ENCODE data around the gene CHST5.

CHST5 gene

DNA sequence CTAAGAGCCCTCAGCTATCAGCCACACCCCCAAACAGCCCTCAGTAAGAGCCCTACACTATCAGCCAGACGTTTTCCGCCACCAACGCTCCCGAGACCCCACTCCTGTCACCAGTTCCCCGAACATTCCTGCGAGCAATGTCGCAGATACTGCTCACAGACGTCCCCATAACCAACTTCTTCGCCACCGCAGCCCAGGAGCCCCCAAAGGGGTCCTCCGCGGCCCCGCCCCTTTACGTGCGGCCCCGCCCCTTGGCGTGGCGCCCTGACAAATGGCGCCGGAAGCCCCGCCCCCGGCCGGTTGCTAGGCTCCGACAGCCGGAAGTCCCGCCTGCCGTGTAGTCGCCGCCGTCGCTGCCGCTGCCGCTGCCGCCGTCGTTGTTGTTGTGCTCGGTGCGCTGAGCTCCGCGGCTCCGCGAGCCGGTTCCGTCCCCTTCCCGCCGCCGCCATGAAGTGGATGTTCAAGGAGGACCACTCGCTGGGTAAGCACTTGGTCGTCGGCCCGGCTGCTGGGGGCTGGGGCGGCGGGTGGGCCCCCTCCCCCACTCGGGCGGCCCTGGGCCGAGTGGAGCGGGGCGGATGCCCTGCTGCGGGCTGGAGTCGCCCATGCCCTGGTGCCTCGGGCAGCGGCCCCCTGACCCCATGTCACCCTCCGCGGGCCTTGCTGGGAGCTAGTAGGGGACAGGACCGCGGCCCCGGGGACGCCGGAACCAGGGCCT, 30.3 kb upstream of the CHST5 start, which contains the start of gene GABARAPL2:
Gene GABARAPL2, plus strand, starts transcription at position 340 of the 718 bp plus-strand sequence. Its CDS starts 108 bp downstream, at position 448.
- peak within 1 kb of the TSS; percentile 86 for H3K4me3 ChIP-seq (ENCODE audit: control insufficient read depth, low read depth, low read length)
- TF ChIP-seq CTCF (IDR thresholded peaks at IDR 0.05; ENCODE audit: control insufficient read depth, insufficient read depth, low read depth, low read length, missing control alignments) = no peak
- DNase-seq (ENCODE audit: low read depth) = no peak

DNA sequence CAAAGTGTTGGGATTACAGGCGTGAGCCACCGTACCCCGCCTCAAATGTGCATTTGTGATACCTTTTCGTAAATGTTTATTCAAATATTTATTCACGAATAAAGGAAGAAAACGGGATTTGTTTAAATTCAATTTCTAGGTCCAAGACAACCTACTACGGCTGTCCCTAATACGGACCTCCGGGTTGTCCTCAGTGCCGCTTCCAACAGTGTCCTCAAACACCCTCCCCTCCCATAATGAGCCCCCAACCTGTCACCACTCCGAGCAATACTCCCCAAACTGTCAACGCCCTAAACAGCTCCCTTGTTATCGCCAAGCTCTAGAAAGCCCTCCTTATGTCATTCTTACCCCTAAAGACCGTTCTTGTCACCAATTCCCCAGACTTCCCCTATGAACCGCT, 29.7 kb upstream of the CHST5 start:
- no peak for DNase-seq (ENCODE audit: low read depth)
- no peak for TF ChIP-seq CTCF (IDR thresholded peaks at IDR 0.05; ENCODE audit: control insufficient read depth, insufficient read depth, low read depth, low read length, missing control alignments)
- H3K4me3 ChIP-seq (ENCODE audit: control insufficient read depth, low read depth, low read length) = peak overlapping the region; percentile 86

GRCh38 chr16:75559564-75560372, 23.9 kb upstream of the CHST5 start:
- no peak for DNase-seq (ENCODE audit: low read depth)
- no peak overlapping the region for H3K4me3 ChIP-seq (ENCODE audit: control insufficient read depth, low read depth, low read length)
- TF ChIP-seq CTCF (IDR thresholded peaks at IDR 0.05; ENCODE audit: control insufficient read depth, insufficient read depth, low read depth, low read length, missing control alignments) = no peak

- H3K4me3 ChIP-seq (ENCODE audit: control insufficient read depth, low read depth, low read length) = no peak overlapping the region
- TF ChIP-seq CTCF (IDR thresholded peaks at IDR 0.05; ENCODE audit: control insufficient read depth, insufficient read depth, low read depth, low read length, missing control alignments) = no peak
- DNase-seq (ENCODE audit: low read depth) = no peak
These were observed 23.0 kb upstream of the CHST5 start for GRCh38 chr16:75558846-75559401.

DNA sequence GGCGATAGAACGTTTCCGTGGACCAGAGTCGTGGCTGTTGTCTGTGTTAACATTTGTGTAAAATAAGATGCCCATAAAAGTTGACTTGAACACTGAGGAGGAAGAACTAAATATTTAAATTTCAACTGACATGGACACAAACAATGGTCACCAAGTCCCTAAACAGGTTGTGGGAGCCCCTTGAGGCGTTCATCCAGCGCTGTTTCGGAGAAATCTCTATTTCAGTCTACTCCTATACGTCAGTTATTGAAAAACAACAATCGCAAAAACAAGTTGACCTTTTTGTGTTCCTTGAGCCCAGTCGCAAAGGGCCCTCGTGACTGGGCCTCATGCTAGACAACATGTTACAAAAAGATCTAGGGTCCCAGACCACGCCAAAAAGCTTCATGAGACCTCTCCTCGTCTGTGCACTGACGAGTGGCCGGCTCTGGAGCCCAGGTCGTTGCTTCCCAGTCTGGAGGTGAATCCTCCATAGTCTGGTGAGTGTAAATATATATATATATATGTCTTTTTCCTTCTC, 20.6 kb upstream of the CHST5 start:
- peak overlapping the region; percentile 77 for H3K4me3 ChIP-seq (ENCODE audit: control insufficient read depth, low read depth, low read length)

More for the DNA sequence above, 20.6 kb upstream of the CHST5 start:
- no peak for TF ChIP-seq CTCF (IDR thresholded peaks at IDR 0.05; ENCODE audit: control insufficient read depth, insufficient read depth, low read depth, low read length, missing control alignments)
- no peak for DNase-seq (ENCODE audit: low read depth)
